ENCODE results near the gene OR52B6.

- TF ChIP-seq, protein P1, sequence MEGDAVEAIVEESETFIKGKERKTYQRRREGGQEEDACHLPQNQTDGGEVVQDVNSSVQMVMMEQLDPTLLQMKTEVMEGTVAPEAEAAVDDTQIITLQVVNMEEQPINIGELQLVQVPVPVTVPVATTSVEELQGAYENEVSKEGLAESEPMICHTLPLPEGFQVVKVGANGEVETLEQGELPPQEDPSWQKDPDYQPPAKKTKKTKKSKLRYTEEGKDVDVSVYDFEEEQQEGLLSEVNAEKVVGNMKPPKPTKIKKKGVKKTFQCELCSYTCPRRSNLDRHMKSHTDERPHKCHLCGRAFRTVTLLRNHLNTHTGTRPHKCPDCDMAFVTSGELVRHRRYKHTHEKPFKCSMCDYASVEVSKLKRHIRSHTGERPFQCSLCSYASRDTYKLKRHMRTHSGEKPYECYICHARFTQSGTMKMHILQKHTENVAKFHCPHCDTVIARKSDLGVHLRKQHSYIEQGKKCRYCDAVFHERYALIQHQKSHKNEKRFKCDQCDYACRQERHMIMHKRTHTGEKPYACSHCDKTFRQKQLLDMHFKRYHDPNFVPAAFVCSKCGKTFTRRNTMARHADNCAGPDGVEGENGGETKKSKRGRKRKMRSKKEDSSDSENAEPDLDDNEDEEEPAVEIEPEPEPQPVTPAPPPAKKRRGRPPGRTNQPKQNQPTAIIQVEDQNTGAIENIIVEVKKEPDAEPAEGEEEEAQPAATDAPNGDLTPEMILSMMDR (IDR thresholded peaks at IDR 0.05), result no peak
- TF ChIP-seq POLR2A (IDR thresholded peaks at IDR 0.05), result no peak
Measured at GRCh38 chr11:5620651-5621521, 40.2 kb downstream of the OR52B6 start.

All from breast epithelium (tissue), 3 donors.